Urothelium cell line (cell line): ENCODE results near the gene AMOT.

Experiments used
- DNase-seq: peaks from one replicate; pipeline ENCODE4 v3.0.0; 2011; ENCODE audit warnings: low spot score, mixed read lengths
- FAIRE-seq: peaks from 2 replicates; lab custom pipeline; 2011; peaks lifted over from hg19 to GRCh38; lab: Jason Lieb, UNC

The AMOT gene

GRCh38 chrX:112753116-112753515 is 87.5 kb downstream of the AMOT start:
- FAIRE-seq, result no peak
- no peak for DNase-seq

DNA sequence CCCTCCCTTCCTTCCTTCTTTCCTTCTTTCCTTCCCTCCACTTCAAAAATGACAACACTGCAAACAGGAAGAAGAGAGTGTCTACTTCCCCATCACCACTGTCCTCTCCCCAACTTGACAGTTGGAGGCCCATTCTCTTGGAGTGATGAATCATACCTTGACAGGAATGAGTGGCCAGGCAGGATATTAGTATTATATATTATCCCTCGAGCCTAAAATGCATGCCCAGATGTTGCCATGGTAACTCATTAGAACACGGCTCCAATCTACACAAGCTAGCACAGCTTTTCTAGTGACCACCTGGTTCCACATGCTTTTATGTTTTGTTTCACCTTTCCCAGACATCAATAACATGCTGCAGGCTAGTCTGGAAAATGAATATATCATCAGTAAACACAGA is 89.6 kb downstream of the AMOT start:
- no peak for FAIRE-seq
- no peak for DNase-seq

GRCh38 chrX:112746812-112747595 is 93.6 kb downstream of the AMOT start:
- DNase-seq (no peak), FAIRE-seq (no peak)

DNA sequence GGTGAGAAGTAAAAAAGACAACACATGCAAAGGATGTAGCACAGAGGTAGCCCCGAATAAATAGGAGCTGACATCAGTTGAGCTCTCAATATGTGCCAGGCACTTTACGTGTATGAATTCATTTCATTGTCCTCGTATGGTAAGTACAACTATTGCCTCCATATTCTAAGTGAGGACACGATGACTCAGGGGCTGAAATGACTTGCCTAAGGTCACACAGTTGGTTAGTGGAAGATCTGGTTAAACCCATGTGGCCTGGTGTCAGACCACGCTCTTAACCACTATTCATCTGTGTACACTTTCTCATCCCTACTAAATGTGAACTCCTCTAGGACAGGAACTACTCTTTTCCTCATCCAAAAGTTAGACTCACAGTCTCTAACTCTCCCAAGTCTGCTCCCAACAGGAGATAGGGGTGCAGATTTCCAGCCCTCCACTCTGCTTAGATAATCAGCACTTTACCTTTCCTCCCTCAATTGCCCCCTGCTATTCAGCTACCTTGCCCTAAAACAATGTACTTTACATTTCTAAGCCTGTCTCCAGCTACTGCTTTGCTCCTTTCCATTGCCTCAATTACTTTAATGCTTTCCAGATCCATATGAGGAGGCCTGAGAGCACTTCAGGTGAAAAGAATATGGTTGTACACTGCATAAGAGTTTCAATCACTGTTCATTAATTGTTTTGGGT is 102.1 kb downstream of the AMOT start:
- DNase-seq, result no peak
- no peak for FAIRE-seq

DNA sequence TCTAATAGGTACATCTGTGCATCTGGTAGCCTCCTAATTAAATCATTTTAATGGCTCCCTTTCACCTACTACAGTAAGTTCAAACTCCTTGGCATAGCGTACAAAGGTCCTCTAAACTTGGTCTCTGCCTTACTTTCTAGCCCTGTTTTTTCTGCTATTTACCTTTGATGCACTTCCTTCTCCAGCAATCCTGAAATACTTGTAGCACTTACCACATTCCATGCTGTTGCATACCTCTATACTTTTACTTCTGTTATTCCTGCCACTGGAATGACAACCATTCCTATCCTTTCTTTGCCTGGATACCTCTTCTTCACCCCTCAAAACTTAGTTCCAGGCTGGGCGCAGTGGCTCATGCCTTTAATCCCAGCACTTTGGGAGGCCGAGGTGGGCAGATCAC is 104.3 kb downstream of the AMOT start:
- no peak for FAIRE-seq
- no peak for DNase-seq

DNA sequence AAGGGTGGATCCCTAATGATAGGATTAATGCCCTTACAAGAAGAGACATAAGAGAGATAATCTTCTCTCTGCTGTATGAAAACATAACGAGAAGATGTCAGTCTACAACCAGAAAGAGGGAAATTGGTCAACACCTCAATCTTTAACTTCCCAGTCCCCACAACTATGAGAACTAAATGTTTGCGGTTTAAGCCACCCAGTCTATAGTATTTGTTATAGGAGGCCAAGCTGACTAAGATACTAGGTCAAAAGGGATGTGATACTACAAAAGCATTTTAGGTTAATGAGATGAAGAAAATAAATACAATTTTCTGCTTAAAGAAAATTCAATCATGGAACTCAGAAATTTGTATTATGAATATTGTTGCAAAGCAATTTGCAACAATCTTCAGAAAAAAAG is 105.5 kb downstream of the AMOT start:
- FAIRE-seq (no peak), DNase-seq (no peak)

GRCh38 chrX:112734290-112734689 is 106.3 kb downstream of the AMOT start:
- FAIRE-seq (no peak), DNase-seq (no peak)

- DNase-seq (no peak), FAIRE-seq (no peak)
Observed at GRCh38 chrX:112731793-112732192, 108.8 kb downstream of the AMOT start.
